ENCODE data around the gene RASAL2.

DNA sequence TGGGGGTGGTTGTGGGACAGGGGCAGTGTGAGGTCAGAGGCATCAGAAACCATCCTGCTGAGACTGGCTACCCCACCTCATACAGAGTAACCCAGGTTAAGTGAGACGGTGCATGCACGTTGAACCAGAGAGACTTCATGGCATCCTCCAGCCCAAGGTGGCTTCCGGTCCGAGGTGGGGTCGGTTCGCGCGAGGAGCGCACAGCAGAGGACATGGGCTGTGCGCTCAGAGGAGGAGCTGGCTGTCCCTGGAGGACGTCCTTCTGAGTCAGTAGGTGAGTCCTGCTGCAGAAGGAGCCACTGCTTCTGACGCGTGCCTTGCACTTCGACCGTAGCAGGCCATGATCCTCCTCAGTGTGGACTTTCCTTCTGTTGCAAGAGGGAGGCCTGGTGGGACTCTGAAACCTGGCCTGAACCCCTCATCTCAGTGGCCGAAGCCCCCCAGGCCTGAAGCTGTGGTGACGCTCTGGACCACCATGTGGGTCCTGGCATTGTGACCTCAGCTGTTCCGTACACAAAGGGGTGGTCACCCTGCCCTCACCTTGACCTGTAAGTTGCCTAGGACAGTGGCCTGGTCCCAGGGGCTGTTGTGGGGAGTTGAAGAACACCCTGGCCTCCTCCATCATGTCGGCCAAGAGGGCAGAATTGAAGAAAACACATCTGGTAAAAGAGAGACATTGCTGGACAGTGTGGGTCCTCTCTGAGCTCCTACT lies 418.8 kb downstream of the RASAL2 start, which contains the start of gene TEX35:
- no peak for TF ChIP-seq POLR2AphosphoS5 (IDR thresholded peaks at IDR 0.05)
- TF ChIP-seq POLR2A (IDR thresholded peaks at IDR 0.05) = no peak
- TF ChIP-seq, protein P1, sequence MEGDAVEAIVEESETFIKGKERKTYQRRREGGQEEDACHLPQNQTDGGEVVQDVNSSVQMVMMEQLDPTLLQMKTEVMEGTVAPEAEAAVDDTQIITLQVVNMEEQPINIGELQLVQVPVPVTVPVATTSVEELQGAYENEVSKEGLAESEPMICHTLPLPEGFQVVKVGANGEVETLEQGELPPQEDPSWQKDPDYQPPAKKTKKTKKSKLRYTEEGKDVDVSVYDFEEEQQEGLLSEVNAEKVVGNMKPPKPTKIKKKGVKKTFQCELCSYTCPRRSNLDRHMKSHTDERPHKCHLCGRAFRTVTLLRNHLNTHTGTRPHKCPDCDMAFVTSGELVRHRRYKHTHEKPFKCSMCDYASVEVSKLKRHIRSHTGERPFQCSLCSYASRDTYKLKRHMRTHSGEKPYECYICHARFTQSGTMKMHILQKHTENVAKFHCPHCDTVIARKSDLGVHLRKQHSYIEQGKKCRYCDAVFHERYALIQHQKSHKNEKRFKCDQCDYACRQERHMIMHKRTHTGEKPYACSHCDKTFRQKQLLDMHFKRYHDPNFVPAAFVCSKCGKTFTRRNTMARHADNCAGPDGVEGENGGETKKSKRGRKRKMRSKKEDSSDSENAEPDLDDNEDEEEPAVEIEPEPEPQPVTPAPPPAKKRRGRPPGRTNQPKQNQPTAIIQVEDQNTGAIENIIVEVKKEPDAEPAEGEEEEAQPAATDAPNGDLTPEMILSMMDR (IDR thresholded peaks at IDR 0.05) = no peak
- no peak for TF ChIP-seq EP300 (IDR thresholded peaks at IDR 0.05)

Data from suprapubic skin (tissue), 4 donors.